K562 (cell line): ENCODE data around the gene ITGA11. TPM values are rescaled to one million over a fixed set of nuclear protein-coding genes. Genes with fewer than 3 reads are reported as not detected.

ENCODE experiments used
- ATAC-seq: fragments of 200-7000 bp; cut with Tn5 transposase; 3 replicates; pipeline ENCODE4 v1.9.1; 2020; ENCODE audit warnings: moderate library complexity
- BruUV-seq: library from RNA; stranded (reverse); fragments of 400-500 nt; replicated peaks from 2 replicates; lab custom pipeline; 2021; lab: Mats Ljungman, UMichigan
- CTCF ChIA-PET: fragments of 300-600 bp; formaldehyde crosslinking; extraction: SDS; loops from one replicate; lab custom pipeline; 2021; ENCODE audit warnings: low intra/inter-chr PET ratio; lab: Yijun Ruan, JAX
- POLR2A ChIA-PET: fragments of 300-600, 350-650 bp; sonication (Branson Sonifier 250); formaldehyde crosslinking; extraction: SDS; loops from one replicate; lab custom pipeline; 2021; ENCODE audit warnings: antibody characterized with exemption, inconsistent platforms; lab: Yijun Ruan, JAX
- DNase-seq, 4 experiments: peaks; one replicate each; pipeline versions ENCODE4 v3.0.0 to v3.0.0-alpha.2; 2011 to 2018; ENCODE audit warnings: low spot score in 3 of 4, mixed read lengths in 3 of 4; ENCODE audit errors: extremely low read depth in 1 of 4
- FAIRE-seq: peaks from 2 replicates; lab custom pipeline; 2011; peaks lifted over from hg19 to GRCh38; lab: Jason Lieb, UNC
- H2AFZ ChIP-seq: 2 replicates; pipeline ENCODE4 v1.6.0; 2011; ENCODE audit warnings: low read depth, low read length, control low read depth, inconsistent platforms
- H3K27ac ChIP-seq: fragments of 200-600 bp; 3 replicates; pipeline ENCODE4 v1.8.0; 2011; ENCODE audit warnings: low read depth, mild to moderate bottlenecking, control low read depth, inconsistent platforms, low read length, moderate library complexity, mixed read lengths; ENCODE audit errors: extremely low read depth
- H3K27me3 ChIP-seq, 2 experiments: fragments of 300-600 bp in 1 of 2; 2 replicates in 1 of 2; 3 replicates in 1 of 2; pipeline versions ENCODE4 v1.6.0 to v1.8.0; 2011; ENCODE audit warnings: inconsistent platforms in 2 of 2, low read length in 2 of 2, mild to moderate bottlenecking in 1 of 2, mixed read lengths in 1 of 2, moderate library complexity in 1 of 2; ENCODE audit not compliant: control insufficient read depth in 2 of 2, insufficient read depth in 2 of 2
- H3K36me3 ChIP-seq: fragments of 300-600 bp; 3 replicates; pipeline ENCODE4 v1.8.0; 2011; ENCODE audit warnings: mild to moderate bottlenecking, low read length, inconsistent platforms; ENCODE audit not compliant: control insufficient read depth, insufficient read depth
- H3K4me1 ChIP-seq, 2 experiments: fragments of 200-600 bp in 1 of 2; replicated peaks in 1 of 2; 2 replicates in 1 of 2; 3 replicates in 1 of 2; pipeline versions ENCODE4 v1.5.1 to v1.8.0; 2011; ENCODE audit warnings: inconsistent platforms in 2 of 2, low read length in 2 of 2, mild to moderate bottlenecking in 1 of 2, mixed read lengths in 1 of 2, moderate library complexity in 1 of 2; ENCODE audit not compliant: control insufficient read depth in 2 of 2, insufficient read depth in 2 of 2
- H3K4me2 ChIP-seq: 2 replicates; pipeline ENCODE4 v1.6.1; 2011; ENCODE audit warnings: low read length, control low read depth, inconsistent platforms, mixed read lengths; ENCODE audit not compliant: insufficient read depth
- H3K4me3 ChIP-seq: fragments of 200-600 bp; sonication (generic), shearing (Covaris generic); 2 replicates; pipeline ENCODE4 v1.5.1; 2016; ENCODE audit warnings: control low read depth, inconsistent platforms
- H3K79me2 ChIP-seq: fragments of 200-600 bp; 3 replicates; pipeline ENCODE4 v1.8.0; 2011; ENCODE audit warnings: low read length, inconsistent platforms; ENCODE audit not compliant: control insufficient read depth, insufficient read depth
- H3K9ac ChIP-seq, 2 experiments: 2 replicates each; pipeline versions ENCODE4 v1.6.0 to v1.6.1; 2011; ENCODE audit warnings: low read depth in 2 of 2, low read length in 2 of 2, control low read depth in 1 of 2, inconsistent platforms in 1 of 2, mild to moderate bottlenecking in 1 of 2, mixed read lengths in 1 of 2; ENCODE audit not compliant: insufficient read depth in 1 of 2
- H3K9me1 ChIP-seq: one replicate; pipeline ENCODE4 v1.6.0; 2011; ENCODE audit warnings: inconsistent platforms, mild to moderate bottlenecking, low read length, moderate library complexity; ENCODE audit not compliant: control insufficient read depth, insufficient read depth
- H3K9me3 ChIP-seq: replicated peaks from 2 replicates; pipeline ENCODE4 v1.5.1; 2011; ENCODE audit warnings: low read depth, low read length, inconsistent platforms; ENCODE audit not compliant: control insufficient read depth, insufficient read depth
- H4K20me1 ChIP-seq: replicated peaks from 2 replicates; pipeline ENCODE4 v1.6.1; 2011; ENCODE audit warnings: low read length, inconsistent platforms, mixed read lengths; ENCODE audit not compliant: control insufficient read depth, insufficient read depth
- CBFA2T2 ChIP-seq: fragments of 450-650 bp; conservative IDR thresholded peaks from 2 replicates; pipeline ENCODE4 v1.6.1; 2017; ENCODE audit warnings: mild to moderate bottlenecking
- CBFB ChIP-seq: sonication (generic); formaldehyde crosslinking; IDR thresholded peaks from 2 replicates; pipeline ENCODE4 v1.4.0; 2020; ENCODE audit warnings: mild to moderate bottlenecking, missing genetic modification reagents
- ETV6 ChIP-seq, 3 experiments: fragments of 150-350 bp in 1 of 3; sonication (generic) in 1 of 3; formaldehyde crosslinking in 1 of 3; IDR thresholded peaks; 2 replicates each; pipeline versions ENCODE4 v1.6.1 to v1.8.0; 2014 to 2022; ENCODE audit warnings: borderline replicate concordance in 2 of 3, low read depth in 2 of 3, antibody characterized with exemption in 1 of 3, low read length in 1 of 3, mild to moderate bottlenecking in 1 of 3, missing genetic modification reagents in 1 of 3
- IRF9 ChIP-seq: fragments of 450-650 bp; IDR thresholded peaks from 2 replicates; pipeline ENCODE4 v1.6.1; 2016; ENCODE audit warnings: missing biosample characterization, missing genetic modification characterization
- MYC ChIP-seq, 2 experiments: fragments of 250-450 bp in 1 of 2; sonication (Bioruptor Pico) in 1 of 2; IDR thresholded peaks; 2 replicates each; pipeline versions ENCODE4 v1.5.1 to v1.6.1; 2012 to 2021; ENCODE audit warnings: low read depth in 2 of 2, borderline replicate concordance in 1 of 2, improper control_type of control experiment in 1 of 2, low read length in 1 of 2, mild to moderate bottlenecking in 1 of 2, moderate library complexity in 1 of 2
- SMARCB1 ChIP-seq: IDR thresholded peaks from 2 replicates; pipeline ENCODE4 v1.6.1; 2011; ENCODE audit warnings: improper control_type of control experiment, low read depth; ENCODE audit not compliant: insufficient read length
- SRSF1 ChIP-seq: fragments of 200-400 bp; formaldehyde crosslinking; IDR thresholded peaks from 2 replicates; pipeline ENCODE4 v1.6.1; 2017; ENCODE audit warnings: mild to moderate bottlenecking, low read depth, low read length, moderate library complexity
- TAF9B ChIP-seq: fragments of 450-650 bp; IDR thresholded peaks from 2 replicates; pipeline ENCODE4 v1.6.1; 2018; ENCODE audit warnings: mild to moderate bottlenecking; ENCODE audit not compliant: partially characterized antibody
- ZNF174 ChIP-seq: fragments of 250-450 bp; sonication (Bioruptor Pico); IDR thresholded peaks from 2 replicates; pipeline ENCODE4 v1.4.0; 2020; ENCODE audit warnings: mild to moderate bottlenecking
- ZNF311 ChIP-seq: fragments of 250-450 bp; sonication (Bioruptor Pico); IDR thresholded peaks from 2 replicates; pipeline ENCODE4 v1.4.0; 2020; ENCODE audit warnings: mild to moderate bottlenecking, moderate library complexity
- ZNF75A ChIP-seq: fragments of 450-650 bp; formaldehyde crosslinking; IDR thresholded peaks from 2 replicates; pipeline ENCODE4 v1.4.0; 2020; ENCODE audit warnings: mild to moderate bottlenecking
- ZNF764 ChIP-seq: fragments of 250-450 bp; sonication (Bioruptor Pico); IDR thresholded peaks from 2 replicates; pipeline ENCODE4 v1.4.0; 2020; ENCODE audit warnings: low read depth, mild to moderate bottlenecking, moderate library complexity
- WGBS: fragments of 100-300 bp; shearing (Covaris generic); methylation state at CpG from one replicate; pipeline ENCODE4 v1.1.6; 2016; ENCODE audit warnings: low coverage, mixed read lengths; ENCODE audit not compliant: insufficient coverage; ENCODE audit errors: missing lambda C conversion rate; 5-methylcytosine and 5-hydroxymethylcytosine counted together
- in situ Hi-C: fragments of 300-500 bp; cut with MboI; formaldehyde crosslinking; loops from 4 replicates; pipeline ENCODE4 v1.15.0; 2018; ENCODE audit warnings: inconsistent platforms, mixed read lengths
- intact Hi-C: fragments of 100-400 bp; cut with micrococcal nuclease; formaldehyde crosslinking; loops from 2 replicates; pipeline ENCODE4 v1.14.2; 2022
- polyA plus RNA-seq, 8 experiments: library from polyadenylated mRNA; depleted of rRNA in 4 of 8; stranded (reverse) in 5 of 8; unstranded in 3 of 8; fragments of >200 nt; fragmentation: Nextera tagmentation in 2 of 8; fragmentation: Illumina TruSeq in 1 of 8; extraction: Ambion mirVana in 2 of 8; extraction: Trizol in 1 of 8; gene quantifications; 2 replicates each; pipeline versions ENCODE4 v1.2.1 to v1.2.3, GENCODE V29; 2011 to 2014; ENCODE audit warnings: inconsistent platforms in 1 of 8, missing spikeins in 1 of 8
- total RNA-seq, 7 experiments: library from RNA; depleted of rRNA in 6 of 7; stranded (reverse); fragments of >200 nt in 6 of 7; fragmentation: Illumina TruSeq in 2 of 7; extraction: Trizol in 2 of 7; gene quantifications; 2 replicates each; pipeline versions ENCODE4 v1.2.1 to v1.2.3, GENCODE V29; 2011 to 2021; ENCODE audit warnings: low replicate concordance in 1 of 7
- TF ChIP-seq, protein P1 (sequence below): sonication (generic); formaldehyde crosslinking; IDR thresholded peaks from 2 replicates; pipeline ENCODE4 v1.8.1; 2023; ENCODE audit warnings: mild to moderate bottlenecking, missing genetic modification reagents
- TF ChIP-seq, protein P2 (sequence below): sonication (generic); formaldehyde crosslinking; IDR thresholded peaks from 2 replicates; pipeline ENCODE4 v1.8.0; 2023; ENCODE audit warnings: missing genetic modification reagents, mild to moderate bottlenecking, borderline replicate concordance

The ITGA11 gene
- total and polyA plus RNA-seq, 9 of the 15 experiments (the other 6 are each of a cell fraction or from before 2014, with no cell fraction given): 0.01 TPM; not detected in 8

GRCh38 chr15:68450192-68450591, 18.2 kb upstream of the ITGA11 start:
- ATAC-seq (no peak), FAIRE-seq (no peak), DNase-seq (no peak)
- H3K4me3 ChIP-seq: no peak overlapping the region
- no peaks in the 10 kb centered on the region for H3K36me3 ChIP-seq
- CTCF ChIA-PET: no interaction called here
- no peaks in the 10 kb centered on the region for H3K4me1 ChIP-seq
- POLR2A ChIA-PET: no interaction called here
- H2AFZ ChIP-seq: no peak overlapping the region
- no peaks in the 10 kb centered on the region for H3K9me1 ChIP-seq
- no peak overlapping the region for H3K4me2 ChIP-seq
- H3K27ac ChIP-seq: no peak overlapping the region
- no peaks in the 10 kb centered on the region for H3K9me3 ChIP-seq
- in situ Hi-C loops: no loop called here
- peaks cover 0 to 6% of the 10 kb centered on the region in 2 experiments; a peak in 1 of 5 replicates for H3K27me3 ChIP-seq
- WGBS: 0% methylated on average over 1 of the region's 1 CpG
- no peak overlapping the region for H3K9ac ChIP-seq
- no peaks in the 10 kb centered on the region for H3K79me2 ChIP-seq
- BruUV-seq: no TSS peak
- H4K20me1 ChIP-seq: no peaks in the 10 kb centered on the region
- intact Hi-C loops: no loop called here
- TF ChIP-seq CBFB (CRISPR knock-in tag) (no peak), TAF9B (no peak), ZNF174 (no peak), ETV6 (IDR thresholded peaks at IDR 0.05; ENCODE audit: borderline replicate concordance in 1 of 2, low read depth in 2 of 2, low read length in 1 of 2) (no peak), ETV6 (CRISPR knock-in tag; IDR thresholded peaks at IDR 0.05; ENCODE audit: borderline replicate concordance) (no peak), IRF9 (tag) (no peak), ZNF311 (CRISPR knock-in tag) (no peak), ZNF764 (CRISPR knock-in tag) (no peak), CBFA2T2 (no peak), SMARCB1 (no peak), ZNF75A (CRISPR knock-in tag) (no peak), MYC (IDR thresholded peaks at IDR 0.05; ENCODE audit: low read depth, low read length) (no peak), MYC (CRISPR knock-in tag; IDR thresholded peaks at IDR 0.05; ENCODE audit: borderline replicate concordance, low read depth) (no peak), SRSF1 (no peak)
- TF ChIP-seq, protein P1, sequence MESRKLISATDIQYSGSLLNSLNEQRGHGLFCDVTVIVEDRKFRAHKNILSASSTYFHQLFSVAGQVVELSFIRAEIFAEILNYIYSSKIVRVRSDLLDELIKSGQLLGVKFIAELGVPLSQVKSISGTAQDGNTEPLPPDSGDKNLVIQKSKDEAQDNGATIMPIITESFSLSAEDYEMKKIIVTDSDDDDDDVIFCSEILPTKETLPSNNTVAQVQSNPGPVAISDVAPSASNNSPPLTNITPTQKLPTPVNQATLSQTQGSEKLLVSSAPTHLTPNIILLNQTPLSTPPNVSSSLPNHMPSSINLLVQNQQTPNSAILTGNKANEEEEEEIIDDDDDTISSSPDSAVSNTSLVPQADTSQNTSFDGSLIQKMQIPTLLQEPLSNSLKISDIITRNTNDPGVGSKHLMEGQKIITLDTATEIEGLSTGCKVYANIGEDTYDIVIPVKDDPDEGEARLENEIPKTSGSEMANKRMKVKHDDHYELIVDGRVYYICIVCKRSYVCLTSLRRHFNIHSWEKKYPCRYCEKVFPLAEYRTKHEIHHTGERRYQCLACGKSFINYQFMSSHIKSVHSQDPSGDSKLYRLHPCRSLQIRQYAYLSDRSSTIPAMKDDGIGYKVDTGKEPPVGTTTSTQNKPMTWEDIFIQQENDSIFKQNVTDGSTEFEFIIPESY (CRISPR knock-in tag): no peak
- TF ChIP-seq, protein P2, sequence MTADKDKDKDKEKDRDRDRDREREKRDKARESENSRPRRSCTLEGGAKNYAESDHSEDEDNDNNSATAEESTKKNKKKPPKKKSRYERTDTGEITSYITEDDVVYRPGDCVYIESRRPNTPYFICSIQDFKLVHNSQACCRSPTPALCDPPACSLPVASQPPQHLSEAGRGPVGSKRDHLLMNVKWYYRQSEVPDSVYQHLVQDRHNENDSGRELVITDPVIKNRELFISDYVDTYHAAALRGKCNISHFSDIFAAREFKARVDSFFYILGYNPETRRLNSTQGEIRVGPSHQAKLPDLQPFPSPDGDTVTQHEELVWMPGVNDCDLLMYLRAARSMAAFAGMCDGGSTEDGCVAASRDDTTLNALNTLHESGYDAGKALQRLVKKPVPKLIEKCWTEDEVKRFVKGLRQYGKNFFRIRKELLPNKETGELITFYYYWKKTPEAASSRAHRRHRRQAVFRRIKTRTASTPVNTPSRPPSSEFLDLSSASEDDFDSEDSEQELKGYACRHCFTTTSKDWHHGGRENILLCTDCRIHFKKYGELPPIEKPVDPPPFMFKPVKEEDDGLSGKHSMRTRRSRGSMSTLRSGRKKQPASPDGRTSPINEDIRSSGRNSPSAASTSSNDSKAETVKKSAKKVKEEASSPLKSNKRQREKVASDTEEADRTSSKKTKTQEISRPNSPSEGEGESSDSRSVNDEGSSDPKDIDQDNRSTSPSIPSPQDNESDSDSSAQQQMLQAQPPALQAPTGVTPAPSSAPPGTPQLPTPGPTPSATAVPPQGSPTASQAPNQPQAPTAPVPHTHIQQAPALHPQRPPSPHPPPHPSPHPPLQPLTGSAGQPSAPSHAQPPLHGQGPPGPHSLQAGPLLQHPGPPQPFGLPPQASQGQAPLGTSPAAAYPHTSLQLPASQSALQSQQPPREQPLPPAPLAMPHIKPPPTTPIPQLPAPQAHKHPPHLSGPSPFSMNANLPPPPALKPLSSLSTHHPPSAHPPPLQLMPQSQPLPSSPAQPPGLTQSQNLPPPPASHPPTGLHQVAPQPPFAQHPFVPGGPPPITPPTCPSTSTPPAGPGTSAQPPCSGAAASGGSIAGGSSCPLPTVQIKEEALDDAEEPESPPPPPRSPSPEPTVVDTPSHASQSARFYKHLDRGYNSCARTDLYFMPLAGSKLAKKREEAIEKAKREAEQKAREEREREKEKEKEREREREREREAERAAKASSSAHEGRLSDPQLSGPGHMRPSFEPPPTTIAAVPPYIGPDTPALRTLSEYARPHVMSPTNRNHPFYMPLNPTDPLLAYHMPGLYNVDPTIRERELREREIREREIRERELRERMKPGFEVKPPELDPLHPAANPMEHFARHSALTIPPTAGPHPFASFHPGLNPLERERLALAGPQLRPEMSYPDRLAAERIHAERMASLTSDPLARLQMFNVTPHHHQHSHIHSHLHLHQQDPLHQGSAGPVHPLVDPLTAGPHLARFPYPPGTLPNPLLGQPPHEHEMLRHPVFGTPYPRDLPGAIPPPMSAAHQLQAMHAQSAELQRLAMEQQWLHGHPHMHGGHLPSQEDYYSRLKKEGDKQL (CRISPR knock-in tag): no peak
